Inflammatory macrophage treated with lipopolysaccharide for 1 hour (primary cell): ENCODE measurements around the gene SCGB3A1.

Source experiments
- DNase-seq, 2 donors: peaks; one replicate each; pipeline ENCODE4 v3.0.0-alpha.2; 2020 to 2022

The SCGB3A1 gene

GRCh38 chr5:180583738-180584137, 7.6 kb downstream of the SCGB3A1 start:
- DNase-seq, result no peak

GRCh38 chr5:180580681-180581080, 10.6 kb downstream of the SCGB3A1 start:
- DNase-seq, result no peak

- DNase-seq, result no peak
These were observed 15.7 kb downstream of the SCGB3A1 start for GRCh38 chr5:180575571-180575970.

GRCh38 chr5:180568914-180569313, 22.4 kb downstream of the SCGB3A1 start:
- DNase-seq, result no peak

GRCh38 chr5:180563994-180564393, 27.3 kb downstream of the SCGB3A1 start:
- no peak for DNase-seq

- no peak for DNase-seq
These were observed 33.1 kb downstream of the SCGB3A1 start for GRCh38 chr5:180558232-180558631.

- no peak for DNase-seq
These were observed 34.0 kb downstream of the SCGB3A1 start for GRCh38 chr5:180557217-180557809.

GRCh38 chr5:180555168-180555921, 36.0 kb downstream of the SCGB3A1 start:
- DNase-seq, result no peak

GRCh38 chr5:180553530-180553929, 37.8 kb downstream of the SCGB3A1 start:
- no peak for DNase-seq

- no peak for DNase-seq
These were observed 42.7 kb downstream of the SCGB3A1 start for GRCh38 chr5:180548563-180548962.

- no peak for DNase-seq
These were observed 46.1 kb downstream of the SCGB3A1 start for GRCh38 chr5:180545248-180545647.

- no peak for DNase-seq
These were observed 49.6 kb downstream of the SCGB3A1 start for GRCh38 chr5:180541710-180542109.
